SK-N-SH treated with all-trans-retinoic acid at 6 μM for 48 hours (cell line): Measurements from ENCODE around the gene SH2D3A.

Source experiments
- CREB5 ChIP-seq: fragments of 250-450 bp; sonication (Bioruptor Pico); IDR thresholded peaks from 2 replicates; pipeline ENCODE4 v1.5.1; 2020; ENCODE audit warnings: low read depth, mild to moderate bottlenecking, moderate library complexity
- ESRRG ChIP-seq: fragments of 250-450 bp; sonication (Bioruptor Pico); IDR thresholded peaks from 2 replicates; pipeline ENCODE4 v1.6.1; 2021; ENCODE audit warnings: mild to moderate bottlenecking
- GLIS3 ChIP-seq: fragments of 250-450 bp; sonication (Bioruptor Pico); IDR thresholded peaks from 2 replicates; pipeline ENCODE4 v1.5.0; 2020; ENCODE audit warnings: mild to moderate bottlenecking, moderate library complexity
- ISL1 ChIP-seq: fragments of 250-450 bp; sonication (Bioruptor Pico); IDR thresholded peaks from 2 replicates; pipeline ENCODE4 v2.1.2; 2022; ENCODE audit warnings: mild to moderate bottlenecking, moderate library complexity
- OSR1 ChIP-seq: fragments of 250-450 bp; sonication (Bioruptor Pico); IDR thresholded peaks from 2 replicates; pipeline ENCODE4 v1.8.0; 2022; ENCODE audit warnings: moderate library complexity, mild to moderate bottlenecking, inconsistent platforms
- PATZ1 ChIP-seq: fragments of 250-450 bp; sonication (Bioruptor Pico); IDR thresholded peaks from 2 replicates; pipeline ENCODE4 v1.8.0; 2020; ENCODE audit warnings: mild to moderate bottlenecking, moderate library complexity, borderline replicate concordance
- ZFP30 ChIP-seq: fragments of 450-650 bp; formaldehyde crosslinking; IDR thresholded peaks from 2 replicates; pipeline ENCODE4 v1.5.0; 2022; ENCODE audit warnings: mild to moderate bottlenecking, moderate library complexity

- TF ChIP-seq ISL1: no peak
- TF ChIP-seq OSR1 (CRISPR knock-in tag): no peak
- no peak for TF ChIP-seq PATZ1 (CRISPR knock-in tag)
- TF ChIP-seq ESRRG (CRISPR knock-in tag): no peak
- no peak for TF ChIP-seq GLIS3 (CRISPR knock-in tag)
- TF ChIP-seq ZFP30 (CRISPR knock-in tag): no peak
- no peak for TF ChIP-seq CREB5 (CRISPR knock-in tag)
Observed at GRCh38 chr19:6713773-6714692, 53.2 kb downstream of the SH2D3A start.
